ENCODE results near the gene ST8SIA5. TPM values are rescaled to one million over a fixed set of nuclear protein-coding genes. Genes with fewer than 3 reads are reported as not detected.

Gene ST8SIA5
- total and polyA plus RNA-seq, 9 of the 15 experiments (the other 6 are each of a cell fraction or from before 2014, with no cell fraction given): 0.03 to 0.33 (median 0.06) TPM; not detected in 5

- H3K27ac ChIP-seq (ENCODE audit: extremely low read depth, low read depth, low read length): no peak overlapping the region
- no peak for TF ChIP-seq DEAF1 (CRISPR knock-in tag; IDR thresholded peaks at IDR 0.05)
- no peak for TF ChIP-seq MECOM (CRISPR knock-in tag; IDR thresholded peaks at IDR 0.05)
- TF ChIP-seq KDM2B (CRISPR knock-in tag; IDR thresholded peaks at IDR 0.05): no peak
- TF ChIP-seq ZNF639 (CRISPR knock-in tag; conservative IDR thresholded peaks at IDR 0.05 in 1 of 2, IDR thresholded peaks at IDR 0.05 in 1 of 2): no peak
- TF ChIP-seq FOSL1 (tag; conservative IDR thresholded peaks at IDR 0.05): no peak
- TF ChIP-seq BMI1 (IDR thresholded peaks at IDR 0.05; ENCODE audit: low read length): no peak
- no peak for TF ChIP-seq ZNF449 (CRISPR knock-in tag; IDR thresholded peaks at IDR 0.05)
- no peak for TF ChIP-seq ZFPM2 (CRISPR knock-in tag; IDR thresholded peaks at IDR 0.05)
- no peak for TF ChIP-seq ZNF511 (CRISPR knock-in tag; IDR thresholded peaks at IDR 0.05)
- TF ChIP-seq LARP7 (IDR thresholded peaks at IDR 0.05): no peak
- TF ChIP-seq RBM34 (IDR thresholded peaks at IDR 0.05; ENCODE audit: borderline replicate concordance, insufficient read depth, low read length): no peak
- no peak for TF ChIP-seq NEUROD1 (IDR thresholded peaks at IDR 0.05; ENCODE audit: borderline replicate concordance, low read depth, low read length, partially characterized antibody)
- TF ChIP-seq ID3 (CRISPR knock-in tag; IDR thresholded peaks at IDR 0.05): no peak
- no peak for TF ChIP-seq ID3 (tag; IDR thresholded peaks at IDR 0.05)
- TF ChIP-seq HDAC6 (IDR thresholded peaks at IDR 0.05; ENCODE audit: low read depth, low read length): no peak
- TF ChIP-seq TAF7 (tag; IDR thresholded peaks at IDR 0.05): no peak
- no peak for TF ChIP-seq ETV1 (tag; conservative IDR thresholded peaks at IDR 0.05; ENCODE audit: low read depth)
These were observed 2.7 kb downstream of the ST8SIA5 start for GRCh38 chr18:46754188-46754587.

More at GRCh38 chr18:46754188-46754587, 2.7 kb downstream of the ST8SIA5 start:
- no peak for DNase-seq (ENCODE audit: extremely low read depth in 1 of 4, low spot score in 3 of 4)
- Histone ChIP-seq H3K27me3 (ENCODE audit: control insufficient read depth in 2 of 2, insufficient read depth in 2 of 2, low read length in 2 of 2) (peaks cover 2 to 21% of the 10 kb centered on the region in 2 experiments; a peak in 3 of 5 replicates), H2AFZ (ENCODE audit: low read depth, low read length) (no peak overlapping the region), H3K4me3 (no peak overlapping the region), H4K20me1 (replicated peaks; ENCODE audit: control insufficient read depth, insufficient read depth, low read length) (no peaks in the 10 kb centered on the region), H3K4me1 (replicated peaks in 1 of 2; ENCODE audit: control insufficient read depth in 2 of 2, insufficient read depth in 2 of 2, low read length in 2 of 2) (peaks cover 0 to 4% of the 10 kb centered on the region in 2 experiments; a peak in 1 of 5 replicates), H3K9me1 (ENCODE audit: control insufficient read depth, insufficient read depth, low read length) (no peaks in the 10 kb centered on the region), H3K79me2 (ENCODE audit: control insufficient read depth, insufficient read depth, low read length) (no peaks in the 10 kb centered on the region), H3K9ac (ENCODE audit: insufficient read depth in 1 of 2, low read depth in 2 of 2, low read length in 2 of 2) (no peak overlapping the region), H3K4me2 (ENCODE audit: insufficient read depth, low read length) (no peak overlapping the region), H3K9me3 (replicated peaks; ENCODE audit: control insufficient read depth, insufficient read depth, low read depth, low read length) (no peaks in the 10 kb centered on the region), H3K36me3 (ENCODE audit: control insufficient read depth, insufficient read depth, low read length) (no peaks in the 10 kb centered on the region)
- WGBS (ENCODE audit: insufficient coverage, low coverage, missing lambda C conversion rate): 3% methylated on average over 3 of the region's 3 CpGs
- no peak for FAIRE-seq
- BruUV-seq (replicated peaks): no TSS peak
- ATAC-seq: no peak
- POLR2A ChIA-PET: no interaction called here
- in situ Hi-C loops (cut with MboI) (no loop called here), intact Hi-C loops (cut with micrococcal nuclease) (no loop called here)
- CTCF ChIA-PET (ENCODE audit: low intra/inter-chr PET ratio): no interaction called here
